Ascending aorta (tissue), 2 donors: ENCODE measurements around the gene BMPER. TPM values are rescaled to one million over a fixed set of nuclear protein-coding genes. Genes with fewer than 3 reads are reported as not detected.
A peak's percentile ranks its signal among the peaks of the same experiment; 100 is the strongest.

Experiments
- DNase-seq, 2 donors: peaks; one replicate each; pipeline ENCODE4 v3.0.0-alpha.2; 2019; ENCODE audit warnings: low spot score in 2 of 2
- H3K27ac ChIP-seq, 2 donors: fragments of 200-600 bp; sonication (generic); one replicate each; pipeline ENCODE4 v1.5.1; 2016 to 2017; ENCODE audit warnings: mild to moderate bottlenecking in 1 of 2
- H3K27me3 ChIP-seq: fragments of 200-600 bp; sonication (generic); one replicate; pipeline ENCODE4 v1.5.1; 2017
- H3K36me3 ChIP-seq, 2 donors: fragments of 200-600 bp; sonication (generic); one replicate each; pipeline ENCODE4 v1.5.1; 2016
- H3K4me1 ChIP-seq, 2 donors: fragments of 200-600 bp; sonication (generic); one replicate each; pipeline ENCODE4 v1.5.1; 2016 to 2017; ENCODE audit warnings: mild to moderate bottlenecking in 1 of 2
- H3K4me3 ChIP-seq, 2 donors: fragments of 200-600 bp; sonication (generic); one replicate each; pipeline ENCODE4 v1.5.1; 2016 to 2017; ENCODE audit warnings: mild to moderate bottlenecking in 1 of 2
- H3K9me3 ChIP-seq, 2 donors: fragments of 200-600 bp; sonication (generic); one replicate each; pipeline ENCODE4 v1.5.1; 2016
- CTCF ChIP-seq, 3 experiments: fragments of 200-600 bp in 2 of 3; fragments of 450-650 bp in 1 of 3; sonication (generic) in 2 of 3; IDR thresholded peaks; one replicate each; pipeline ENCODE4 v1.5.1; 2016 to 2019; ENCODE audit warnings: antibody characterized with exemption in 3 of 3, mild to moderate bottlenecking in 1 of 3, moderate library complexity in 1 of 3
- intact Hi-C: fragments of 100-400 bp; cut with DNase I; formaldehyde crosslinking; loops from one replicate; pipeline ENCODE4 v1.15.1; 2023
- total RNA-seq: library from RNA; depleted of rRNA; stranded (reverse); fragments of >200 nt; gene quantifications from one replicate; pipeline ENCODE4 v1.1.0, GENCODE V29; 2016

BMPER gene
- total RNA-seq, 1 donor from 2014 or later = not detected

GRCh38 chr7:33876596-33877274 is 28.6 kb upstream of the BMPER start:
- H3K27ac ChIP-seq = no peak overlapping the region
- intact Hi-C loops = no loop called here
- H3K36me3 ChIP-seq = no peaks in the 10 kb centered on the region
- peaks cover 0 to 35% of the 10 kb centered on the region in 2 donors for H3K4me1 ChIP-seq
- H3K27me3 ChIP-seq = no peaks in the 10 kb centered on the region
- no peak for DNase-seq
- no peaks in the 10 kb centered on the region for H3K9me3 ChIP-seq
- no peak for TF ChIP-seq CTCF (IDR thresholded peaks at IDR 0.05)
- no peak overlapping the region for H3K4me3 ChIP-seq

GRCh38 chr7:33880787-33881186 is 24.6 kb upstream of the BMPER start:
- no peak for DNase-seq
- Histone ChIP-seq H3K27ac (no peak overlapping the region), H3K9me3 (no peaks in the 10 kb centered on the region), H3K27me3 (no peaks in the 10 kb centered on the region), H3K4me3 (no peak overlapping the region), H3K4me1 (peaks cover 0 to 22% of the 10 kb centered on the region in 2 donors), H3K36me3 (no peaks in the 10 kb centered on the region)
- intact Hi-C loops = loop anchor here (5.0 kb wide), 1 partner anchor 68 kb away; no protein-coding TSS in a partner anchor
- no peak for TF ChIP-seq CTCF (IDR thresholded peaks at IDR 0.05)

GRCh38 chr7:33881316-33881715 is 24.0 kb upstream of the BMPER start:
- intact Hi-C loops = loop anchor here (5.0 kb wide), 1 partner anchor 69 kb away; no protein-coding TSS in a partner anchor

GRCh38 chr7:33882040-33882837 is 23.1 kb upstream of the BMPER start:
- Histone ChIP-seq H3K9me3 (no peaks in the 10 kb centered on the region), H3K4me1 (peaks cover 0 to 10% of the 10 kb centered on the region in 2 donors), H3K27ac (peak overlapping the region; percentile 14 to 57), H3K27me3 (no peaks in the 10 kb centered on the region), H3K4me3 (no peak overlapping the region), H3K36me3 (no peaks in the 10 kb centered on the region)
- peak in 1 of 2 donors; percentile 77 for DNase-seq
- TF ChIP-seq CTCF (IDR thresholded peaks at IDR 0.05) = no peak
- intact Hi-C loops = loop anchor here (5.0 kb wide), 1 partner anchor 70 kb away; no protein-coding TSS in a partner anchor

More at GRCh38 chr7:33881316-33881715, 24.0 kb upstream of the BMPER start:
- Histone ChIP-seq H3K27me3 (no peaks in the 10 kb centered on the region), H3K27ac (no peak overlapping the region), H3K9me3 (no peaks in the 10 kb centered on the region), H3K4me1 (peaks cover 0 to 16% of the 10 kb centered on the region in 2 donors), H3K36me3 (no peaks in the 10 kb centered on the region), H3K4me3 (no peak overlapping the region)
- TF ChIP-seq CTCF (IDR thresholded peaks at IDR 0.05) = no peak
- DNase-seq = no peak

GRCh38 chr7:33882950-33883670 is 22.2 kb upstream of the BMPER start:
- no peaks in the 10 kb centered on the region for H3K36me3 ChIP-seq
- no peak for DNase-seq
- H3K27me3 ChIP-seq = no peaks in the 10 kb centered on the region
- TF ChIP-seq CTCF (IDR thresholded peaks at IDR 0.05) = no peak
- H3K4me1 ChIP-seq = peaks cover 0 to 5% of the 10 kb centered on the region in 2 donors
- H3K27ac ChIP-seq = no peak overlapping the region
- H3K4me3 ChIP-seq = no peak overlapping the region
- H3K9me3 ChIP-seq = no peaks in the 10 kb centered on the region
- intact Hi-C loops = loop anchor here (5.0 kb wide), 1 partner anchor 71 kb away; no protein-coding TSS in a partner anchor
